Heart left ventricle (tissue), 16 donors: ENCODE results near the gene CFAP141. TPM values are rescaled to one million over a fixed set of nuclear protein-coding genes. Genes with fewer than 3 reads are reported as not detected.
"Not testable (repeated sequence)": the region's sequence is repeated elsewhere in the genome, so short reads cannot be mapped to it uniquely, and the experiment has no call there.

ENCODE experiments used
- ATAC-seq, 4 donors: fragments of 200-7000 bp; cut with Tn5 transposase; one replicate each; pipeline ENCODE4 v1.9.1; 2020 to 2022; ENCODE audit warnings: moderate library complexity in 4 of 4, mild to moderate bottlenecking in 3 of 4, moderate number of reproducible peaks in 1 of 4
- DNase-seq, 5 donors: peaks; one replicate each; pipeline ENCODE4 v3.0.0-alpha.2; 2020
- H3K27ac ChIP-seq, 12 donors: fragments of 200-600 bp; sonication (generic) in 4 of 12; one replicate each; pipeline versions ENCODE4 v1.5.0 to v1.8.0; 2016 to 2022; ENCODE audit warnings: mild to moderate bottlenecking in 2 of 12
- H3K27me3 ChIP-seq, 9 donors: fragments of 200-600 bp; sonication (generic) in 2 of 9; one replicate each; pipeline versions ENCODE4 v1.5.1 to v1.8.0; 2016 to 2022; ENCODE audit warnings: mild to moderate bottlenecking in 3 of 9
- H3K36me3 ChIP-seq, 9 donors: fragments of 200-600 bp; sonication (generic) in 2 of 9; one replicate each; pipeline versions ENCODE4 v1.5.0 to v1.8.0; 2018 to 2022; ENCODE audit warnings: mild to moderate bottlenecking in 2 of 9
- H3K4me1 ChIP-seq, 12 donors: fragments of 200-600 bp; sonication (generic) in 4 of 12; one replicate each; pipeline versions ENCODE4 v1.5.0 to v1.8.0; 2016 to 2022; ENCODE audit warnings: mild to moderate bottlenecking in 3 of 12
- H3K4me3 ChIP-seq, 12 donors: fragments of 200-600 bp; sonication (generic) in 4 of 12; one replicate each; pipeline versions ENCODE4 v1.5.0 to v1.8.0; 2017 to 2022; ENCODE audit warnings: mild to moderate bottlenecking in 9 of 12, moderate library complexity in 4 of 12
- H3K9me3 ChIP-seq, 12 donors: fragments of 200-600 bp; sonication (generic) in 4 of 12; one replicate each; pipeline versions ENCODE4 v1.5.0 to v1.8.0; 2016 to 2022; ENCODE audit warnings: mild to moderate bottlenecking in 1 of 12
- POLR2A ChIP-seq, 2 donors: fragments of 450-650 bp; IDR thresholded peaks; one replicate each; pipeline ENCODE4 v1.6.1; 2017; ENCODE audit warnings: antibody characterized with exemption in 2 of 2, mild to moderate bottlenecking in 2 of 2, moderate library complexity in 2 of 2
- WGBS, 4 donors: extraction: QIAGEN DNeasy Blood & Tissue Kit in 2 of 4; methylation state at CpG; one replicate each; pipeline versions ENCODE4 v1.1.5 to v1.1.7; 2013 to 2018; 5-methylcytosine and 5-hydroxymethylcytosine counted together
- intact Hi-C, 10 donors: fragments of 100-400 bp; cut with DNase I; formaldehyde crosslinking; loops; one replicate each; pipeline versions ENCODE4 v1.11.1 to v1.14.2; 2022
- polyA plus RNA-seq, 2 donors: library from polyadenylated mRNA; stranded (reverse); fragments of 200-250 nt; gene quantifications; one replicate each; pipeline ENCODE4 v1.2.3, GENCODE V29; 2013
- total RNA-seq, 9 donors: library from RNA; depleted of rRNA in 2 of 9; stranded (reverse); fragments of >200 nt in 2 of 9; fragmentation: NEBNext Ultra II Directional in 3 of 9; extraction: Animal tissue kit (Norgen Biotek cat#: 25700) in 3 of 9; gene quantifications; one replicate each; pipeline versions ENCODE4 v1.1.0 to v1.2.4, GENCODE V29; 2016 to 2023
- TF ChIP-seq, protein P1 (sequence below), 12 donors: fragments of 200-600 bp; sonication (generic) in 4 of 12; IDR thresholded peaks; one replicate each; pipeline versions ENCODE4 v1.5.0 to v1.8.0; 2018 to 2022; ENCODE audit warnings: antibody characterized with exemption in 12 of 12, mild to moderate bottlenecking in 5 of 12
- donor health status: ischemic (EF 13 %, LVEDD 7.1; RV severe dilation, severe dysfunction).
- donor health status: healthy with polysubstance abuse.
- donor health status: DM: no; HTN: yes; CAD: no.
- donor health status: DM: no; HTN: no; CAD: no.
- donor health status: ischemic (EF 25% LVEDD 6.9; RV normal size, moderate dysfunction).
- donor health status: ischemic (EF 25% LVEDD 5.7; RV mildly dilated, moderate dysfunction).
- donor health status: healthy.
- donor health status: DM: yes; HTN: yes; CAD: no.
- donor health status: ischemic (EF 35%, LVEDD 5.7; RV mildly dilated, moderate dysfunction).
- donor health status: nonischemic (EF 11% LVEDD 7.7; RV severe dilation, severe dysfunction).
- donor health status: DM: yes; HTN: yes; CAD: no.
- donor health status: PGD.
- donor health status: ischemic (EF 29% LVEDD 5.4; RV normal size, mild dysfunction).
- donor health status: nonischemic (EF 23%, LVEDD 6.1; RV moderate dilation, normal function).

Gene CFAP141
- total and polyA plus RNA-seq, 11 donors: not detected

DNA sequence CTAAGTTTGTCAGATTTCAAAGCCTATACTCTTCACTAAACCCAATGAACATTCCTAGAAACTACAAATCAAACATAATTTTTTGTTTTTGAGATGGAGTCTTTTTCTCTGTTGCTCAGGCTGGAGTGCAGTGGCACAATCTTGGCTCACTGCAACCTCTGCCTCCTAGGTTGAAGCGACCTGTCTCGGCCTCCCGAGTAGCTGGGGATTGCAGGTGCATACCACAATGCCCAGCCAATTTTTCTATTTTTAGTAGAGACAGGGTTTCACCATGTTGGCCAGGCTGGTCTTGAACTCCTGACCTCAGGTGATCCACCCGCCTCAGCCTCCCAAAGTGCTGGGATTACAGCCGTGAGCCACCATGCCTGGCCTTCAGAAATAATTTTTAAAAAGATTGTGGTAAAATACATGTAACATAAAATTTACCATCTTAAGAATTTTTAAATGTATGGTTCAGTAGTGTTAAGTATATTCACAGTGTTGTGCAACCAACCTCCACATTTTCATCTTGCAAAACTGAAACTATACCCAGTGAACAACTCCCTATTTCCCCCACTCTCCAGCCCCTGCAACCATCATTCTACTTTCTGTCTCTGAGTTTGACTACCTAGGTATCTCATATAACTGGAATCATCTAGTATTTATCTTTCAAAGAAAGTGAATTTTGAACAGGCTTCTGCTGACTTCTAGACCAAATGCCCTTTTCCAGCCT is 2.7 kb upstream of the CFAP141 start:
- Histone ChIP-seq H3K27ac (no peak overlapping the region), H3K27me3 (no peaks in the 10 kb centered on the region), H3K9me3 (no peaks in the 10 kb centered on the region), H3K4me3 (no peak overlapping the region), H3K4me1 (peaks cover 0 to 8% (median 0%) of the 10 kb centered on the region in 12 donors), H3K36me3 (peaks cover 3 to 91% (median 89%) of the 10 kb centered on the region in 9 donors)
- no peak for TF ChIP-seq POLR2A (IDR thresholded peaks at IDR 0.05)
- TF ChIP-seq, protein P1, sequence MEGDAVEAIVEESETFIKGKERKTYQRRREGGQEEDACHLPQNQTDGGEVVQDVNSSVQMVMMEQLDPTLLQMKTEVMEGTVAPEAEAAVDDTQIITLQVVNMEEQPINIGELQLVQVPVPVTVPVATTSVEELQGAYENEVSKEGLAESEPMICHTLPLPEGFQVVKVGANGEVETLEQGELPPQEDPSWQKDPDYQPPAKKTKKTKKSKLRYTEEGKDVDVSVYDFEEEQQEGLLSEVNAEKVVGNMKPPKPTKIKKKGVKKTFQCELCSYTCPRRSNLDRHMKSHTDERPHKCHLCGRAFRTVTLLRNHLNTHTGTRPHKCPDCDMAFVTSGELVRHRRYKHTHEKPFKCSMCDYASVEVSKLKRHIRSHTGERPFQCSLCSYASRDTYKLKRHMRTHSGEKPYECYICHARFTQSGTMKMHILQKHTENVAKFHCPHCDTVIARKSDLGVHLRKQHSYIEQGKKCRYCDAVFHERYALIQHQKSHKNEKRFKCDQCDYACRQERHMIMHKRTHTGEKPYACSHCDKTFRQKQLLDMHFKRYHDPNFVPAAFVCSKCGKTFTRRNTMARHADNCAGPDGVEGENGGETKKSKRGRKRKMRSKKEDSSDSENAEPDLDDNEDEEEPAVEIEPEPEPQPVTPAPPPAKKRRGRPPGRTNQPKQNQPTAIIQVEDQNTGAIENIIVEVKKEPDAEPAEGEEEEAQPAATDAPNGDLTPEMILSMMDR (IDR thresholded peaks at IDR 0.05): no peak
- ATAC-seq (no peak), DNase-seq (no peak)
- intact Hi-C loops: loop anchor here in 1 of 10 donors (10.0 kb wide), 2 partner anchors 56 to 126 kb away; no protein-coding TSS in a partner anchor
- 62 to 70% (median 69%) methylated on average over 5 of the region's 5 CpGs for WGBS, 4 donors

DNA sequence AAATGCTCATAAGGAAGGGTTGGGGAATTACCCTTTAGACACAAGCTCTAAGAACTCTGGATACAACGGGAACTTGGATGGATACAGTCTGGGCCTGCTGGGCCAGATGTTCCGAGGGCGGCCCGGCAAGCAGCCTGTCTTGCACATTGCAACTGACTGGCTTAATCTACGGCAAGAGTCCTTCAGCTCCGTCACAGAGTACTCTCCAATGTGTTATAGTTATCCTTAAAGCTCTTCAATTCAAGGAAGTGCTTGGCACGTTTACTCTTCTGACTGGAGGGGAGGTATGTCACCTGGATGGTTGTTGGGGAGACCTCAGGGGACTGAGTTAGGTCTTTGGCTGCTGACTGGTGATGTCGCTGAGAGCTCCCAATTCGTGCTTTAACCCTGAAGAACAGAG is 1.1 kb upstream of the CFAP141 start:
- Histone ChIP-seq H3K27me3 (no peaks in the 10 kb centered on the region), H3K9me3 (no peaks in the 10 kb centered on the region), H3K27ac (no peak overlapping the region), H3K4me3 (no peak overlapping the region), H3K4me1 (peaks cover 0 to 7% (median 0%) of the 10 kb centered on the region in 12 donors), H3K36me3 (peaks cover 2 to 75% (median 73%) of the 10 kb centered on the region in 9 donors)
- ATAC-seq (no peak), DNase-seq (no peak)
- intact Hi-C loops: loop anchor here in 1 of 10 donors (10.0 kb wide), 2 partner anchors 58 to 128 kb away; no protein-coding TSS in a partner anchor
- TF ChIP-seq, protein P1 (IDR thresholded peaks at IDR 0.05): no peak
- TF ChIP-seq POLR2A (IDR thresholded peaks at IDR 0.05): no peak
- 84 to 87% (median 85%) methylated on average over 9 of the region's 9 CpGs for WGBS, 4 donors

DNA sequence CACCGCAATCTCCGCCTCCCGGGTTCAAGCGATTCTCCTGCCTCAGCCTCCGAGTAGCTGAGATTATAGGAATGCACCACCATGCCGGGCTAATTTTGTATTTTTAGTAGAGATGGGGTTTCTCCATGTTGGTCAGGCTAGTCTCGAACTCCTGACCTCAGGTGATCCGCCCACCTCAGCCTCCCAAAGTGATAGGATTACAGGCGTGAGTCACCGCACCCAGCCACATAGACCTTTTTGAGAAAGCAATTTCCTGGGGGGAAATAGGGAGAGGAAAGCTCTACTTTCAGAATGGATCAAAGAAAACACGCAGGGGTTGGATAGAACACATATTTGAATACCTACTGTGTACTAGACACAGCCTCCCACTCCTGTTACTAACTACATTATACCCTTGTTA is 355 bp downstream of the CFAP141 start:
- not testable (repeated sequence) for DNase-seq, H3K4me3 ChIP-seq, H3K27ac ChIP-seq, ATAC-seq, H3K27me3 ChIP-seq, H3K4me1 ChIP-seq, H3K9me3 ChIP-seq
- WGBS, 4 donors: 90 to 95% (median 94%) methylated on average over 11 of the region's 11 CpGs
- peaks cover 0 to 61% (median 58%) of the 10 kb centered on the region in 9 donors for H3K36me3 ChIP-seq
- intact Hi-C loops: loop anchor here in 1 of 10 donors (10.0 kb wide), 2 partner anchors 59 to 129 kb away; no protein-coding TSS in a partner anchor

DNA sequence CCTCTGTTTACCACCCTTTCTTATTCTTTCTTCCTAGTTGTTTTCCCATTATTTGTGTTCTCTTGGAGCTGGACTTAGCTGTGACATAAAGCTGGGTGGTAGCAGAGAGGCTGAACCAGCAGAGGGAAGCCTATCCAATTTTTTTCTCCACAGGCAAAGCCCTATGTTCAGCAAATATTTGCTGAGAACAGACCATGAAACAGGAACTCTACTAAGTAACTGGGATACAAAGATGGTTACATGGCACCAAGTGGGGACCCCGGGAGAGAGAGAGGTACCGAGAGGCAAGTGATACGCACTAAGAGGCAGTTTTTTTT is 6.6 kb downstream of the CFAP141 start:
- TF ChIP-seq, protein P1 (IDR thresholded peaks at IDR 0.05): no peak
- TF ChIP-seq POLR2A (IDR thresholded peaks at IDR 0.05): no peak
- intact Hi-C loops: loop anchor here in 8 of 10 donors (2.0 to 10.0 kb wide), 7 partner anchors 68 to 135 kb away; partner anchors contain the start of genes HAX1 (in 5 of the 8), AQP10 (in 1 of the 8) and ATP8B2 (in 1 of the 8)
- no peak for DNase-seq
- WGBS, 4 donors: 91 to 96% (median 92%) methylated on average over 3 of the region's 3 CpGs
- Histone ChIP-seq H3K36me3 (no peaks in the 10 kb centered on the region), H3K4me3 (no peak overlapping the region), H3K9me3 (no peaks in the 10 kb centered on the region), H3K4me1 (peaks cover 0 to 5% (median 0%) of the 10 kb centered on the region in 12 donors), H3K27ac (peak overlapping the region in 1 of 12 donors; percentile 25), H3K27me3 (no peaks in the 10 kb centered on the region)
- ATAC-seq: peak in 2 of 4 donors; percentile 11 to 27
